B cell (primary cell): Measurements from ENCODE around the gene CIAPIN1. TPM values are rescaled to one million over a fixed set of nuclear protein-coding genes. Genes with fewer than 3 reads are reported as not detected.

Experiments
- ATAC-seq: fragments of 200-7000 bp; cut with Tn5 transposase; one replicate; pipeline ENCODE4 v1.10.0; 2021; ENCODE audit warnings: low read depth, mild to moderate bottlenecking, moderate number of reproducible peaks, moderate library complexity
- CTCF ChIA-PET: fragments of 350-600 bp; sonication (Branson Sonifier 250); formaldehyde crosslinking; loops from one replicate; lab custom pipeline; 2021; ENCODE audit warnings: antibody characterized with exemption, inconsistent platforms; lab: Charles Lee
- POLR2A ChIA-PET: fragments of 350-600 bp; sonication (Branson Sonifier 250); formaldehyde crosslinking; loops from one replicate; lab custom pipeline; 2021; ENCODE audit warnings: antibody characterized with exemption; lab: Charles Lee
- DNase-seq: peaks from one replicate; pipeline ENCODE4 v3.0.0; 2013
- H2AFZ ChIP-seq: 2 replicates; pipeline ENCODE4 v1.6.1; 2012; ENCODE audit warnings: mild to moderate bottlenecking, low read depth, low read length; ENCODE audit not compliant: insufficient read depth, poor library complexity, severe bottlenecking
- H3K27ac ChIP-seq, 2 donors: 1 replicate in 1 of 2; 2 replicates in 1 of 2; pipeline ENCODE4 v1.5.1; 2012 to 2013; ENCODE audit warnings: low read length in 2 of 2, mild to moderate bottlenecking in 2 of 2, moderate library complexity in 1 of 2
- H3K27me3 ChIP-seq, 4 experiments: fragments of 200-600 bp in 1 of 4; sonication (generic) in 1 of 4; replicated peaks in 1 of 4; 1 replicate in 2 of 4; 2 replicates in 2 of 4; pipeline versions ENCODE4 v1.6.1 to v1.7.0; 2013 to 2016; ENCODE audit warnings: low read length in 3 of 4, mild to moderate bottlenecking in 2 of 4, mixed read lengths in 1 of 4, moderate library complexity in 1 of 4; ENCODE audit not compliant: insufficient read depth in 4 of 4, control insufficient read depth in 3 of 4; ENCODE audit errors: control extremely low read depth in 1 of 4
- H3K36me3 ChIP-seq, 2 experiments: replicated peaks in 1 of 2; 1 replicate in 1 of 2; 2 replicates in 1 of 2; pipeline versions ENCODE4 v1.6.1 to v1.7.1; 2013; ENCODE audit warnings: low read length in 1 of 2; ENCODE audit not compliant: insufficient read depth in 2 of 2, control insufficient read depth in 1 of 2; ENCODE audit errors: control extremely low read depth in 1 of 2, extremely low read depth in 1 of 2
- H3K4me1 ChIP-seq, 2 donors: fragments of 200-600 bp in 1 of 2; sonication (generic) in 1 of 2; 1 replicate in 1 of 2; 2 replicates in 1 of 2; pipeline versions ENCODE4 v1.5.1 to v1.6.1; 2013 to 2017; ENCODE audit warnings: low read length in 2 of 2; ENCODE audit not compliant: control insufficient read depth in 2 of 2, insufficient read depth in 2 of 2
- H3K4me2 ChIP-seq: replicated peaks from 2 replicates; pipeline ENCODE3; 2012; ENCODE audit warnings: mild to moderate bottlenecking, low read depth, low read length; ENCODE audit not compliant: poor library complexity, severe bottlenecking
- H3K4me3 ChIP-seq, 5 experiments: fragments of 200-600 bp in 1 of 5; sonication (generic) in 1 of 5; 1 replicate in 3 of 5; 2 replicates in 2 of 5; pipeline versions ENCODE4 v1.5.1 to v1.7.0; 2011 to 2016; ENCODE audit warnings: low read length in 4 of 5, mild to moderate bottlenecking in 4 of 5, low read depth in 2 of 5, control low read depth in 1 of 5, moderate library complexity in 1 of 5; ENCODE audit not compliant: insufficient read depth in 1 of 5; ENCODE audit errors: control extremely low read depth in 1 of 5, extremely low read depth in 1 of 5
- H3K79me2 ChIP-seq: fragments of 200-600 bp; sonication (generic); one replicate; pipeline ENCODE4 v1.6.0; 2016; ENCODE audit warnings: low read length; ENCODE audit not compliant: control insufficient read depth, insufficient read depth
- H3K9ac ChIP-seq: fragments of 200-600 bp; sonication (generic); 2 replicates; pipeline ENCODE4 v1.6.1; 2017; ENCODE audit warnings: mild to moderate bottlenecking, low read length, moderate library complexity
- H3K9me3 ChIP-seq, 3 donors: one replicate each; pipeline versions ENCODE4 v1.6.1 to v1.7.1; 2013; ENCODE audit warnings: low read length in 2 of 3; ENCODE audit not compliant: control insufficient read depth in 2 of 3, insufficient read depth in 1 of 3; ENCODE audit errors: control extremely low read depth in 1 of 3
- H4K20me1 ChIP-seq: 2 replicates; pipeline ENCODE4 v1.6.0; 2012; ENCODE audit warnings: mild to moderate bottlenecking, low read length; ENCODE audit not compliant: insufficient read depth, control insufficient read depth, poor library complexity, severe bottlenecking
- H3K27ac Mint-ChIP-seq: one replicate; pipeline ENCODE4 v1.8.0; 2021; ENCODE audit warnings: mixed read lengths
- H3K27me3 Mint-ChIP-seq: one replicate; pipeline ENCODE4 v1.8.0; 2021; ENCODE audit warnings: mixed read lengths
- H3K4me1 Mint-ChIP-seq: one replicate; pipeline ENCODE4 v1.8.0; 2021; ENCODE audit warnings: mixed read lengths
- H3K4me3 Mint-ChIP-seq: one replicate; pipeline ENCODE4 v1.8.0; 2021; ENCODE audit warnings: mixed read lengths
- H3K9me3 Mint-ChIP-seq: one replicate; pipeline ENCODE4 v1.8.0; 2022; ENCODE audit warnings: mixed read lengths; ENCODE audit not compliant: insufficient read depth
- EZH2 ChIP-seq: IDR thresholded peaks from 2 replicates; pipeline ENCODE4 v1.6.1; 2012; ENCODE audit warnings: borderline replicate concordance, low read depth, mild to moderate bottlenecking, moderate library complexity, low read length; ENCODE audit not compliant: insufficient read depth, poor library complexity, severe bottlenecking
- WGBS: methylation state at CpG from one replicate; pipeline ENCODE4 v1.1.5; 2013; ENCODE audit warnings: missing lambda C conversion rate; ENCODE audit not compliant: insufficient coverage; 5-methylcytosine and 5-hydroxymethylcytosine counted together
- intact Hi-C: fragments of 100-400 bp; cut with micrococcal nuclease; formaldehyde crosslinking; loops from one replicate; pipeline ENCODE4 v1.10.0; 2022
- polyA plus RNA-seq: library from polyadenylated mRNA; depleted of rRNA; stranded (reverse); fragments of >200 nt; gene quantifications from 2 replicates; pipeline ENCODE4 v1.2.3, GENCODE V29; 2012
- total RNA-seq, 2 donors: library from RNA; stranded (reverse); fragments of 120-200 nt in 1 of 2; gene quantifications; 1 replicate in 1 of 2; 2 replicates in 1 of 2; pipeline versions ENCODE4 v1.2.3 to v1.2.4, GENCODE V29; 2013 to 2022
- TF ChIP-seq, protein P1 (sequence below): fragments of 200-600 bp; IDR thresholded peaks from one replicate; pipeline ENCODE4 v1.8.0; 2022; ENCODE audit warnings: antibody characterized with exemption, mild to moderate bottlenecking

The CIAPIN1 gene
- total and polyA plus RNA-seq, 2 donors (not counting 1 experiment from before 2014, with no cell fraction given), result 22.0 to 45.7 TPM

DNA sequence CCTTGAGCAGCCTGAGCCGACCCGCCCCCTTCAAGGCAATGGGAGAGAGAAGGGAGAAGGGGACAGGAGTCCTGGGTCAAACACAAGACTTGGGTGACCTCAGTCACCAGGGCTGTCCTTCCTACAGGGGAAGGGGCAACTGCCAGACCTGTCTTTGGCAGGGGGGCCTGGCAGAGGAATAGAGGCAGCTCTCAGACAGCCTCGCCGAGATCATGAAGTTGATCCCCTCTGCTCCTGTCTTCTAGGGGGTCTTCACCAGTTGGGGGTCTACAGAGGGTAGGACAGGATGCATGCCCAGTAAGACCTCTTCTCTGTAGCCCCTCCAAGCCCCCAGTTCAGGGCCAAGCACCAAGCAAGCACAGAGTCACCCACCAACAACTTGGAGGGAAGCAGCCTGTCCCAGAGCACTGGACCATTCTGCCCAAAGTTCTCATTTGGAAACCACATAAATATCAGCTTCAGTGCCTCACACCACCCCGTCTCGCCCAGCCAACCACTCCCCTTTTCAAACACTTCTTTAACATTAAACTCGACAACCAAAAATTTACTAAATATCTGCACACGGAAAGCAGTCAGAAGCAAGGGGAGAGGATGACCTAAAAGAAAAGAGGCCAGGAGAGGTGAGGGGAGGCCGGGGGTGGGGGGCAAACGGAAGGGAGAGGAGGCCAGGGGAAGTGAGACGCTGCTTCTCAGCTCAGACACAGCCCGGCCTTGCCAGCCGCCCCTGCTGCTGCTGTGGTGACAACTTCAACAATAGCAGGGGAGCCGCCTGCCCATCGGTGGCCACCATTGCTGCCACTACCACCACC, 31.4 kb upstream of the CIAPIN1 start:
- peak overlapping the region; percentile 78 for H3K4me3 Mint-ChIP-seq
- H3K4me1 Mint-ChIP-seq, result peaks cover 33% of the 10 kb centered on the region
- DNase-seq (peak; percentile 58), ATAC-seq (peak; percentile 28)
- H3K4me1 ChIP-seq, result peaks cover 33 to 45% of the 10 kb centered on the region in 2 donors
- H3K36me3 ChIP-seq, result no peaks in the 10 kb centered on the region
- ChIA-PET CTCF (interaction anchor here (0.8 to 1.5 kb wide), 4 partner anchors 11 to 98 kb away, joined by 3 to 6 read pairs (median 4); no protein-coding TSS in a partner anchor), POLR2A (no interaction called here)
- no peaks in the 10 kb centered on the region for H3K9me3 ChIP-seq
- H3K27ac ChIP-seq, result no peak overlapping the region
- H3K4me2 ChIP-seq, result peak overlapping the region; percentile 63
- peak overlapping the region; percentile 44 for H3K9ac ChIP-seq
- H4K20me1 ChIP-seq, result no peaks in the 10 kb centered on the region
- H3K27me3 ChIP-seq, result peaks cover 0 to 13% (median 0%) of the 10 kb centered on the region in 4 experiments
- H2AFZ ChIP-seq, result peak overlapping the region; percentile 38
- TF ChIP-seq EZH2, result no peak
- TF ChIP-seq, protein P1, sequence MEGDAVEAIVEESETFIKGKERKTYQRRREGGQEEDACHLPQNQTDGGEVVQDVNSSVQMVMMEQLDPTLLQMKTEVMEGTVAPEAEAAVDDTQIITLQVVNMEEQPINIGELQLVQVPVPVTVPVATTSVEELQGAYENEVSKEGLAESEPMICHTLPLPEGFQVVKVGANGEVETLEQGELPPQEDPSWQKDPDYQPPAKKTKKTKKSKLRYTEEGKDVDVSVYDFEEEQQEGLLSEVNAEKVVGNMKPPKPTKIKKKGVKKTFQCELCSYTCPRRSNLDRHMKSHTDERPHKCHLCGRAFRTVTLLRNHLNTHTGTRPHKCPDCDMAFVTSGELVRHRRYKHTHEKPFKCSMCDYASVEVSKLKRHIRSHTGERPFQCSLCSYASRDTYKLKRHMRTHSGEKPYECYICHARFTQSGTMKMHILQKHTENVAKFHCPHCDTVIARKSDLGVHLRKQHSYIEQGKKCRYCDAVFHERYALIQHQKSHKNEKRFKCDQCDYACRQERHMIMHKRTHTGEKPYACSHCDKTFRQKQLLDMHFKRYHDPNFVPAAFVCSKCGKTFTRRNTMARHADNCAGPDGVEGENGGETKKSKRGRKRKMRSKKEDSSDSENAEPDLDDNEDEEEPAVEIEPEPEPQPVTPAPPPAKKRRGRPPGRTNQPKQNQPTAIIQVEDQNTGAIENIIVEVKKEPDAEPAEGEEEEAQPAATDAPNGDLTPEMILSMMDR, result no peak
- H3K27ac Mint-ChIP-seq, result no peak overlapping the region
- H3K4me3 ChIP-seq, result peak overlapping the region in 1 of 5 experiments; percentile 8
- H3K9me3 Mint-ChIP-seq, result no peaks in the 10 kb centered on the region
- 32% methylated on average over 11 of the region's 15 CpGs for WGBS
- intact Hi-C loops, result loop anchor here (2.0 to 5.0 kb wide), 3 partner anchors 16 to 170 kb away; partner anchors contain the start of gene POLR2C
- no peaks in the 10 kb centered on the region for H3K79me2 ChIP-seq
- H3K27me3 Mint-ChIP-seq, result peaks cover 14% of the 10 kb centered on the region
